Brain pericyte (primary cell): Measurements from ENCODE around the gene DLGAP4.

Experiments used
- DNase-seq: peaks from one replicate; pipeline ENCODE4 v3.0.0-alpha.2; 2012; ENCODE audit warnings: low read depth, low spot score

DLGAP4 gene

DNA sequence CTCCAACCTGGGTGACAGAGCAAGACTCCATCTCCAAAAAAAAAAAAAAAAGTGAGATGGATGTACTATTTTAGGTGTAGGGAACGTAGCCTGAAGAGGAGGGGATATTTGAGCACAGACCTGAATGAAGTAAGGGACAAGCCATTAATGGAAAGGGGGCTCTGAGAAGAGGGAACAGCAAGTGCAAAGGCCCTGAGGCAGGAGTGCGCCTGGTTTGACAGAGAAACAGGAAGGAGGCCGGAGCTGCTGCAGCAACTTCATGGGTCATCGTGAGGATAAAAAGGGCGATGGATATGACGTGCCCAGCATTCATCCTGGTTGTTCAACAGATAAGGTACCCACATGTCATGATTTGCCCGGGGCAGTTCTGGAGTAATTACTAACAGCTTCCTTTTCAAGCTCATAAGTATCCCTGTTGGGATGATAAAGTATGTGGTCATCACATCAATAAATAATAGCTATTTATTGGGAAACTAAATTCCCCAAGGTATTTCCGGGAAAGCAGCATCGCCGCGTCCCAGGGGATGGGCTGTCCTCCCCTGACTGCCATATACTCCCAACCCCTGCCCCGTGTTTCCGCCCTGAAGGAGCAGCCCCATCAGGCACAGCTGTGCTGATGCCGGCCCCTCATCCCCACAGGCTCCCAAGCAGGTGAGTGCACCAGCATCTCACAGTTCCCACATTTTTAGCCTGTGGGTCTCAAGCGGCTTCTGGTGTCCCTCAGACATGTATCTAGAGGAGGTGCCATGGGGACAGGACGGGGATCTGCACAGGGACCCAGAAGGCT, 43.4 kb downstream of the DLGAP4 start:
- DNase-seq = no peak

GRCh38 chr20:36350439-36350838, 44.3 kb downstream of the DLGAP4 start:
- DNase-seq = no peak

DNA sequence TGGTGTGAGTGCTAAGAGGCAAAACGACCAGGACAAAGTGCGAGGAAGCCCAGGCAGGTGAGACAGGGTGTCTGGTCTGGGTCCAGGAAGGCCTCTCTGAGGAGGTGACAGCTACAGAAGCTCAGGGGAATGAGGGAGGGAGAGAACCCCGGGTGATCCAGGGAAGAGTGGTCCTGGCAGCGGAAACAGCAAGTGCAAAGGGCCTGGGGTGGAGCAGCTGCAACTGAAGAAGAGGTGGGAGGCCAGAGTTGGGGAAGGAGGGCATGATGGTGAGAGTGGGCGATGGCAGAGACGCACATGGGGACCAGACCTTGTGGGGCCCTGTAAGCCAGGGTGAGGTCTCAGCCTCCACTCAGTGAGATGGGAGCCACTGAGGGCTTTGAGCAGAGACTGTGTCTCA, 45.8 kb downstream of the DLGAP4 start:
- no peak for DNase-seq

DNA sequence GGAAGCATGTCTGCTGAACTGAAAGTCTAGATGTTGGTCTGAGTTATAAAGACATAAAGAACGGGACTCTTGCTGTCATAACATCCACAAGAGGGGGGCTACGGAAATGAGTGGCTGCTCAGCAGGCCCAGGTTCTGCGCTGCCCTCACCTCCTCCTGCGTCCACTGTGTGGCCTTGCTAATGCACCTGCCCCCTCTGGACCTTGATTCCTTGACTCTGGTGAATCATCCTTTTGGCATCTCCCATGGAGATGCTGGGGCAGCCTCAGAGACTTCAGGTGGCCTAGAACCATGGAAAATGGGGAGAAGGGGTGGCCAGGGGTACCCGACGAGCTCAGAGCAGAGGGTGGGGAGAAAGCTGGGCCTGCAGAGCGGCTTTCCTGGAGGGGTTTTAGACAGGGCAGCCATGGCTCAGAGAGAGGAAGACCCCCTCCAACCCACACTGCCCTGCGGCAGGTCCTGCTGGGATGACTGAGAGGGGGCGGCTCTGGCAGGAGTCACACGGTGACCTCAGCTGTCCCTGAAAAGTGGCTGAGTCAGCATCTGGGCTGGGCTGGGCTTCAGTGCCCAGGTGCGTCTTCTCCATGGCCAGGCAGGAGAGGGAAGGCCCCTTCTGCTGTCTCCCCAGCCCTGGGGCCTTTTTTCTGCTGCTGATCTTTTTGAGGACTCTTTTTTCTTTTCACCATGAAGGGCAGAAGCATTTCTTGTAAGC, 46.9 kb downstream of the DLGAP4 start:
- DNase-seq = no peak

GRCh38 chr20:36353740-36354139, 47.6 kb downstream of the DLGAP4 start:
- no peak for DNase-seq

- DNase-seq = no peak
Measured at GRCh38 chr20:36355469-36356171, 49.5 kb downstream of the DLGAP4 start.

GRCh38 chr20:36359668-36360406, 53.7 kb downstream of the DLGAP4 start:
- DNase-seq = no peak

DNA sequence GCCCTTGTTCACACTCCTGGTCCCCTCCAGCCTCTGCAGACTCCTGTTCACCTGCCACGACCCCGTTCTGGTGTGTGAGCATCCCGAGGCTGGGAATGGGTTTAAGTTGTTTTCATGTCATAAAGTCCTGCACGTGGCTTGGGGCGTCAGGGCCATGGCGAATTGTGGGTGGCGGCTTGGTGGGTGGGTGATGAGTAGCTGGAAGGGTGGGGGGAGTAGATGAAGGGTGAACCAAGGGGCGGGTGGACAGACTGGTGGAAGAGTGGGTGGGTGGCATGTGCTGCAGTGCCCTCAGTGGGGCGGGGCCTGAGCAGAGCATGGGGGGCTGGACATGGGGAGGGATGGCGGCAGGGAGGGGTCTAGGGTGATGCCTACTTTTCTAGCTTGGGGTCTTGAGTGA, 54.3 kb downstream of the DLGAP4 start:
- no peak for DNase-seq

DNA sequence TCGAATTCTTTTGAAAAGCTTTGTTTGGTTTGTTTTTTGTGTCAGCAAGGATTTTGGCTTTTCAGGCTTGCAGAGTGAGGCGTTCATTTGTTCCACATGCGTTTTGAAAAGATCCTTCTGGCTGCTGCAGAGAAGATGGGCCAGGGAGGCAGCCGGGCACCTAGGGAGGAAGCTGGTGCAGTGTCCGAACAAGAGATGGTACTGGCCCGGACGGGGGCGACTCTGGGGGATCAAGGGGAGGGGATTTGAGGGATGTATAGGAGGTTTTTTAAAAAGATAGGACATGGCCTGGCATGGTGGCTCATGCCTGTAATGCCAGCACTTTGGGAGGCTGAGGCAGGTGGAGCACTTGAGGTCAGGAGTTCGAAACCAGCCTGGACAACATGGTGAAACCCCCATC, 55.3 kb downstream of the DLGAP4 start:
- no peak for DNase-seq

DNA sequence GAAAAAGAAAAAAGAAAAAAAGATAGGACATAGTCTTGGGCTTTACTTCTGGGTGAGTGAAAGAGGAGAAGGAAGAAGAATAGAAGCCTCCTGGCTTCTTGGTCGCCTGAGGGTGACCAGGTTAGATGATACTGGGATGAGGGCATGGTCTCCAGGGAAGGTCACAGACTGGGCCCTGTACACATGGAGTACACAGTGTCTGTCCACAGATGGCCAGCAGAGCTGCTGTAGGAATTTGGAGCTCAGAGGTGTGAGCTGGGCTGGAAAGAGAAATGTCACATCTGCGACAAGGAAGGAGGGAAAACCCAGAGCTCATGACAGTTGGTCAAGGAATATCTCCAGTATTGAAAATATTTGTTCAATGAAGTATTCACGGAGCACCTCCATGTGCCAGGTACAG, 56.1 kb downstream of the DLGAP4 start:
- DNase-seq = no peak

GRCh38 chr20:36362978-36363713, 57.0 kb downstream of the DLGAP4 start:
- no peak for DNase-seq

DNA sequence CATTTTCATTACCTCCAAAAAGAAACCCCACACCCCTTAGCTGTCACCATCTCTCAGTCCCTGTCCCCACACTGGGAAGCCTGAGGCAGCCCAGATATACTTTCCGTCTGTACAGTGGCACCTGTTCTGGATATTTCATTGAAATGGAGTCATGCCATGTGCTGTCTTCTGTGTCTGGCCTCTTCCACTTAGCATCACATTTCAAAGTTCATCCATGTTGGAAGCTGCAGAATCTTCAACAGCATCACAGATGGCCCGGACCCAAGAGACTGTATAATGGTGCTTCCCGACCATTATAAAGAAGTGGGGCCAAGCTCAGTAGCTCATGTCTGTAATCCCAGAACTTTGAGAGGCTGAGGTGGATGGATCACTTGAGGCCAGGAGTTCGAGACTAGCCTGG, 58.4 kb downstream of the DLGAP4 start:
- no peak for DNase-seq

DNA sequence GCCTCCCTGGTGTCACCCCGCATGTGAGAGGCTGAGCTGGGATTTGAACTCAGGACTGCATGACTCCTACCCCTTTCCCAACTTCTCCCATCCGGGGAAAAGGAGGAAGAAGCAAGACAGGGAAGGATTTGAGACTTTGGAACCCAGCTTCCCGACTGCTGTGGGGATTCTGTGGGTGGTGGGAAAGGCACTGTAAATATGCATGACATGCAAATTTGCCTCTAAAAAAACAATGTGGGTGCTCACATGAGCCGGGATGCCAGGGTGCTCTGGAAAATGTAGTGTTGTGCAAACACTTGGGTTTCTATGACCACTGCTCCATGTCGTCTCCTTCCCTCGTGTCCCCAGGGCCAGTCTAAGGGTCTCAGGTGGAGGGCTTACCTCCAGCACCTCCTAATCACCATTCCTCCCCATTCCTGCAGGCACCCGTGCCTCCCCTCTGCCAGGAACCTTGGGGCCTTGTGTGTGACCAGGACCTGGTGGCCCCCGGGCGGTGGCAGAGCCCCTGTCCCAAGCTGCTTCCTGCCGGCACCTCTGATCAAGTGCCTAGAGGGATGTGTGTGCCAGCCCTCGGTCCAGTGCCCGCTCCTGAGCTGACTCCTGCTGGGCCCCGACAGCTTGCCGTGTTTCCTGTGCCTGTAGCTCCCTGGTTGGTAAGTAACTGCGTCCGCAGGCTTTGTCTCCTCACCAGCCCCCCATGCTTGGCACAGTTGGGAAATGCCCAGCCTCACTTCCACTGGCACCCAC, 60.7 kb downstream of the DLGAP4 start:
- no peak for DNase-seq

DNA sequence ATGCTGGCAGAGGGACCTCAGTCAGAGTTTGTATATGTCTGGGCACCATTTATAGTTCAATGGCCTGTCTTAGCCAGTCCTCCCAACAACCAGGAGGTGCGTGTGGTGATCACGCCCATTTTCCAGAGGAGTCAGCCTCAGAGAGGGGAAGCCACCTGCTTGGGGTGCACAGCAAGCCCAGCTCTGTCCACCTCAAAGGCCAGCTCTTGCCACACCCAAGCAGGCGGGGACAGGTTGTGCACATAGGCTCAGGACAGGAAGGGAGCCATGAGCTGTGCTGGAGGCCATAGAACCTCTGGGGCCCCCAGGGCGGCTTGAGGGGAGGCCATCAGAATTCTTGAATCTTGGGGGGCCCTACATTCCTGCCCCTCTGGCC, 61.2 kb downstream of the DLGAP4 start:
- no peak for DNase-seq

GRCh38 chr20:36367907-36368799, 62.0 kb downstream of the DLGAP4 start:
- no peak for DNase-seq

DNA sequence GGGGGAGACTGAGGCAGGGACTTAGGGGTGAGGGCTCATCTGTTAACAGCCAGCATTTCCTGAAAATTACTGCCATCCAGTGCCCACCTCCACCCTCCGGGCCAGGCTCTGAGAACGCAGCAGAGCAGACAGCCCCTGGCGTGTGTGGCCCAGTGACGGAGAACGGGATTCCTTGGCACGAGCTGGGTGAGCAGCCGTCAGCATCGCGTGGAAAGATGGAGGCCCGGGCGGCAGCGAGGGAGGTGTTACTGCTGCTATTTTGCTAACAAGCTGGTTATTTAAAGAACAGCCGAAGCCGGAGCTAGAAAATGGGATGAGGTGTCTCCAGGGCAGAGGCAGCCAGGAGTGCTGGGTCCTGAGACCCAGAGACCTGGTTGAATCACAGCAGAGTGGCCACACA, 62.7 kb downstream of the DLGAP4 start:
- DNase-seq = no peak

DNA sequence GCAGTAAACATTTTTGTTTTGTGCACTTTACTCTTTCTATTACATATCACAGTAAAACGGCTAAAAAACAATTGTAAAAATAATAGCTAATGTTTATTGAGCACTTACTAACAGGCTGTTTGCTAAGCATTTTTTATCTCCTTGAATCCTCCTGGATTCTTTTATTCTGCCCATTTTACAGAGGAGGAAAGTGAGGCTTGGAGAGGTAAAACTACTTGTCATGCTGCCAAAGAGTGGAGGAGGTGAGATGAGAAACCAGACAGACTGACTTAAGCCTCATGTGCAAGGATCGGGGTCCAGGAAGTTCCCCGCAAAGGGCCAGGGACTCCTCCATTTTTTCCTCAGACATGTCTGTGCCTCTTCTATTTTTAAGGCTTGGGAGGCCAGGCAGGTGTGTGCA, 63.6 kb downstream of the DLGAP4 start:
- no peak for DNase-seq

DNA sequence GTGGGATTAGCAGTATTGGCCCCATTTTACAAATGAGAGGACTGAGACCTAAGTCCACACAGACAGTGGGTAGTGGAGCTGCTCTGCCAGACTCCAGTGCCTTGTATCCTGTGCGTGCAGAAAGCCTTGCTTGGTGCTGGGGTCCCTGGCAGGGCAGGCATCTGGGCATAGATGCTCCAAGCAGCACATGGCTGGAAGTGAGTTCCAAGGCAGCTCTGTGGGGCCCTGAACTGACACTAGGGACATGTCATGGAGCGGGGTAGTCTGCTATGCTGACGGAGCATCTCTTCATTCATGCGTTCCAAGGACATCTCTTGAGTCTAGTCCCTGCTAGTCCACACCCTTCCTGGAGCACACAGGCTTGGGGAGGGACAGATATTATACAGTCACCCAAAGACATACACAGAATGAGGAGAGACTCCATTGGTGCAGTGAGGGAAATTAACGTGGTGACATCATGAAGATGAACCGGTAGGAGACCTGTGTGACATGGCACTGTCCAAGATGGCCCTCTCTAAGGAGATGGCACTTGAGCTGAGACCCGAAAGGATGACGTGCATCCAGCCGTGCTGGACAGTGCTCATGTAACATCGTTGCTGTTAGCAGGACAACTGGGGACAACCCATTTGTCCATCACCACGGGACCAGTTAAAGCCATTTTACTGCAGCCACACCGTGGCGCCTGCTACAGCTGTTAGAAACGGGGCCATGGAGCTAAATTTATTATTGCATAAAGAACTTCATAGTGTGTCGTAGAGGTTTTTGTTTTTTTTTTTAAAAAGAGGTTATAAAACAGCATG, 65.1 kb downstream of the DLGAP4 start:
- DNase-seq = no peak

- no peak for DNase-seq
Measured at GRCh38 chr20:36372666-36373065, 66.5 kb downstream of the DLGAP4 start.
